OCI-LY7 (cell line): ENCODE results near the gene CENPU.

ENCODE experiments used
- EZH2phosphoT487 ChIP-seq: fragments of 200-600 bp; sonication (generic); IDR thresholded peaks from 2 replicates; pipeline ENCODE4 v1.6.1; 2018; ENCODE audit warnings: low read depth, borderline replicate concordance, mild to moderate bottlenecking, mixed run types, antibody characterized with exemption, low read length, moderate library complexity, mixed read lengths
- TF ChIP-seq, protein P1 (sequence below): fragments of 200-600 bp; sonication (generic); conservative IDR thresholded peaks from 2 replicates; pipeline ENCODE4 v1.5.1; 2014; ENCODE audit warnings: mild to moderate bottlenecking, antibody characterized with exemption, low read length, moderate library complexity, mixed read lengths

DNA sequence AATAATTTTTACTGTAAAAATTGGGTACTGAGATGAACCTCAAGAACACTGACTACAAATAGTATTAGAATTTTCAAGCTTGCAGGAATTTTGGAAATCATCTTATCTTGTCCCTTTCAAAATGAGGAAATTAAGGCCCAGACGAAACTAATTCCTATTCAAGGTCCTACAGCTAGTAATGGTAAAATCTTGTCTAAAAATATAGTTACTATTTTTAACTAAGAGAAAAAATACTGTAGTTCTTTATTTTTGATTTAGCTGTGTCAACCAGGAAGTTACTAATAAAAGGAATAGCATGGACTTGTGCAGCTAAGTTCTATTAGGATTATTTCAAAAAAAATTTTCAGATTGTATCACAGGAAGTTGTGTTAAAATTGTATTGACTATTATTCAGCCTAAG is 71.7 kb downstream of the CENPU start:
- TF ChIP-seq, protein P1, sequence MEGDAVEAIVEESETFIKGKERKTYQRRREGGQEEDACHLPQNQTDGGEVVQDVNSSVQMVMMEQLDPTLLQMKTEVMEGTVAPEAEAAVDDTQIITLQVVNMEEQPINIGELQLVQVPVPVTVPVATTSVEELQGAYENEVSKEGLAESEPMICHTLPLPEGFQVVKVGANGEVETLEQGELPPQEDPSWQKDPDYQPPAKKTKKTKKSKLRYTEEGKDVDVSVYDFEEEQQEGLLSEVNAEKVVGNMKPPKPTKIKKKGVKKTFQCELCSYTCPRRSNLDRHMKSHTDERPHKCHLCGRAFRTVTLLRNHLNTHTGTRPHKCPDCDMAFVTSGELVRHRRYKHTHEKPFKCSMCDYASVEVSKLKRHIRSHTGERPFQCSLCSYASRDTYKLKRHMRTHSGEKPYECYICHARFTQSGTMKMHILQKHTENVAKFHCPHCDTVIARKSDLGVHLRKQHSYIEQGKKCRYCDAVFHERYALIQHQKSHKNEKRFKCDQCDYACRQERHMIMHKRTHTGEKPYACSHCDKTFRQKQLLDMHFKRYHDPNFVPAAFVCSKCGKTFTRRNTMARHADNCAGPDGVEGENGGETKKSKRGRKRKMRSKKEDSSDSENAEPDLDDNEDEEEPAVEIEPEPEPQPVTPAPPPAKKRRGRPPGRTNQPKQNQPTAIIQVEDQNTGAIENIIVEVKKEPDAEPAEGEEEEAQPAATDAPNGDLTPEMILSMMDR = no peak
- TF ChIP-seq EZH2phosphoT487 = no peak
